AG04450 (cell line): Measurements from ENCODE around the gene SYNE2. TPM values are rescaled to one million over a fixed set of nuclear protein-coding genes. Genes with fewer than 3 reads are reported as not detected.

Experiments
- CTCF ChIA-PET: fragments of 300-600, 350-600 bp; formaldehyde crosslinking; extraction: SDS; loops from one replicate; lab custom pipeline; 2022; ENCODE audit warnings: antibody characterized with exemption, inconsistent platforms; lab: Charles Lee
- POLR2A ChIA-PET: fragments of 350-600 bp; formaldehyde crosslinking; extraction: SDS; loops from one replicate; lab custom pipeline; 2021; ENCODE audit warnings: antibody characterized with exemption, inconsistent platforms; lab: Yijun Ruan, JAX
- DNase-seq: peaks from one replicate; pipeline ENCODE4 v3.0.0-alpha.2; 2011; ENCODE audit warnings: low read depth, low spot score
- H3K27ac ChIP-seq: one replicate; pipeline ENCODE4 v1.5.1; 2012; ENCODE audit warnings: low read depth, low read length, control low read depth
- H3K27me3 ChIP-seq: one replicate; pipeline ENCODE4 v1.6.0; 2012; ENCODE audit warnings: low read length; ENCODE audit not compliant: control insufficient read depth, insufficient read depth
- H3K4me3 ChIP-seq: 2 replicates; pipeline ENCODE4 v1.5.1; 2011; ENCODE audit warnings: mild to moderate bottlenecking, low read depth, low read length, control low read depth
- H3K9me3 ChIP-seq: 2 replicates; pipeline ENCODE4 v1.5.1; 2012; ENCODE audit warnings: low read length; ENCODE audit not compliant: control insufficient read depth, insufficient read depth
- CTCF ChIP-seq: IDR thresholded peaks from 2 replicates; pipeline ENCODE4 v1.5.1; 2011; ENCODE audit warnings: low read depth, low read length, control low read depth, inconsistent platforms
- polyA plus RNA-seq: library from polyadenylated mRNA; depleted of rRNA; stranded (reverse); fragments of >200 nt; gene quantifications from 2 replicates; pipeline ENCODE4 v1.2.3, GENCODE V29; 2011

The SYNE2 gene
- polyA plus RNA-seq, 1 experiment: 6.1 TPM

DNA sequence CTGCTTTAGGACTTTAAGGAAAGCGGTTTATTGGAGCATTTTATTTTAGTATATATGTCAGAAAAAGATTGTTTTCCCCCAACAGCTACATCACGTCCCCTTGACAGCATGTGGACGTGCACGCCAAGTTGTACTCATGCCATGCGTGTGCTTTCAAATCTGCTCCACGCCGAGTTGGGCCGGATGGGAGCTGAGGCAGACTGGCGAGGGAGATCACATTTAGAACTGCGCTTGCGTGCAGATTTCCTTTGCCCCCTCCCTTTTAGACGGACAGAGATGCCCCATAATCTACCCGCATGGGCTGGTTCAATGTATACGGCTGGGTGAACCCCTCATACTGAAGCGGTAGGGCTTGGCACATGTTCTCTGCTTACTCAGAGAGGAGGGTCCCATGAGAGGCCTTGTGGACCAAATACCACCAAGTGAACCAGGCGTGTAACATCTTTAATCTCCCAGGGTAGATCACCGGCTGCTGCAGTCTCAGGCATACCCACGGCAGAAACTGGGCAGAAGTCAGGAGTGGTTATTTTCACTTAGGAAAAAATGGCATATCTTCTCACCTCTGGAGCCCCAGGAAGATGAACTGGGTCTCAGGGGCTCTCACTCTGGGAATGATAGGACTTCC, 349.2 kb downstream of the SYNE2 start:
- no peaks in the 10 kb centered on the region for H3K27me3 ChIP-seq
- no peak for TF ChIP-seq CTCF
- ChIA-PET CTCF (interaction anchor here (0.6 kb wide), 1 partner anchor 24 kb away, joined by 3 read pairs; no protein-coding TSS in a partner anchor), POLR2A (no interaction called here)
- H3K9me3 ChIP-seq: no peaks in the 10 kb centered on the region
- H3K4me3 ChIP-seq: no peak overlapping the region
- H3K27ac ChIP-seq: no peak overlapping the region
- DNase-seq: no peak

DNA sequence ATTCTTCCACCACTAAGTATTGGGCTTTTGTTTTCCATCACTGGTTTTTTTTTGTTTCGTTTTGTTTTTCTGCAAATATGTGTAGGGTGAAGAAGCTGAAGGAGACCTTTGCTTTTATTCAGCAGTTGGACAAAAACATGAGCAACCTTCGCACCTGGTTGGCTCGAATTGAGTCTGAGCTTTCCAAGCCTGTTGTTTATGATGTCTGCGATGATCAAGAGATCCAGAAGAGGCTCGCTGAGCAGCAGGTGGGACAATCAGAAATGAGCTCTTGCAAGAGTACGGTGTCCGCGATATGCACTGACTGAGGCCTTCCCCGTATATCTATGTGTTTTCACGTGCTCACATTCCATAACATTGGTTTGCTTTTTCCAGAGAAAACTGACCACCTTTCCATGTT, 349.9 kb downstream of the SYNE2 start:
- no peaks in the 10 kb centered on the region for H3K27me3 ChIP-seq
- no peak overlapping the region for H3K27ac ChIP-seq
- no peak for TF ChIP-seq CTCF
- POLR2A ChIA-PET: no interaction called here
- CTCF ChIA-PET: interaction anchor here (0.6 to 0.8 kb wide), 2 partner anchors 9 to 23 kb away, joined by 3 read pairs; no protein-coding TSS in a partner anchor
- no peak for DNase-seq
- H3K4me3 ChIP-seq: no peak overlapping the region
- no peaks in the 10 kb centered on the region for H3K9me3 ChIP-seq

DNA sequence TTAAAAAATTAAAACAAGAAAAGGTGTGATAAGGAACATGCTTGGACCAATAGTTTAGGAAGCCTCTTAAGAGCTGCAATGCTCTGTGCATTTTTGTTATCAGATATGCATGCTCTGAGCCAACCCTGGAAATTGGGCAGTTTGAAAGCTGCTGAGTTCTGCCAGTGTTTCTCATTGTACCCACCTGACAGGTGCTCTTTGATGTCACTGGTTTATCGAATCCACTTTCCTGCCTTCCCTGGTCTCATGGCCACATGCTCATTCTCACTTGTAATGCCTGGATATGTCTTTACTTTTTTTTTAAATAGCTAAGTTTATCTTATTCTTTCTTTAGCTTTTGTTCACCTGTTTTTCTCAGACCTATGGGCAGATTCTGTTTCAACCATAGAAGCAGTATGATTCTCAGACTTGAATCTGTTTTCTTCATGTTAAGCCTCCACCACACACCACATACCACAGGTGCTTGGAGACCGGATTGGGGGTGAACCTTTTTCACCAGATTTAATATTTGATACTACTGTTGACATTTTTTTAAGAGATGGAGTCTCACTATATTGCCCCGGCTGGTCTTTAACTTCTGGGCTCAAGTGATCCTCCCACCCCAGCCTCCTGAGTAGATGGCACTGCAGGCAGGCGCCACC, 350.7 kb downstream of the SYNE2 start:
- Histone ChIP-seq H3K27me3 (no peaks in the 10 kb centered on the region), H3K27ac (no peak overlapping the region), H3K4me3 (no peak overlapping the region), H3K9me3 (no peaks in the 10 kb centered on the region)
- no peak for DNase-seq
- ChIA-PET POLR2A (no interaction called here), CTCF (interaction anchor here (0.8 kb wide), 1 partner anchor 10 kb away, joined by 3 read pairs; no protein-coding TSS in a partner anchor)
- TF ChIP-seq CTCF: no peak

DNA sequence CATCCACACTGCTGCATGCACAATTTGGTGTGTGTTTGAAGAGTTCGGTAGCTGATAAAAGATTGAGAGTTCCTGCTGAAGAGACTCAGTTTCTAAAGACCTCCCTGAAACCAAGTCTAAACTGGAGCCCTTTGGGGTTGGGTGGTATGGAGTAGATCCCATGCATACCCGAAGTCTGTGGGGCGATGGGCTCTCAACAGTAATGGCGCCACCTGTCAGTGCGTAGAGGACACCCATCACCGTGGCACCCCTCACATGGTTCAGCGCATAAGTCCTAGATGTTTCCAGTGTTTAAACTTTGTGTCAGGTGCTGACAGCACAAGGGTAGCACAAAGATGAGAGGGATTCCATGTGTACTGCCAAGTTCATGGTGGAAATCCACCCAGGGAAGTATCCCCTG, 355.5 kb downstream of the SYNE2 start:
- no peak for DNase-seq
- POLR2A ChIA-PET: no interaction called here
- CTCF ChIA-PET: no interaction called here

More for the DNA sequence above, 355.5 kb downstream of the SYNE2 start:
- Histone ChIP-seq H3K27me3 (no peaks in the 10 kb centered on the region), H3K4me3 (no peak overlapping the region), H3K27ac (no peak overlapping the region), H3K9me3 (no peaks in the 10 kb centered on the region; the same call in 1 of the 2 replicates)
- no peak for TF ChIP-seq CTCF
